Progenitor cell of endocrine pancreas (in vitro differentiated cells): ENCODE data around the gene LRPPRC. TPM values are rescaled to one million over a fixed set of nuclear protein-coding genes. Genes with fewer than 3 reads are reported as not detected.

ENCODE experiments used
- DNase-seq: peaks from one replicate; pipeline ENCODE4 v3.0.0; 2021; ENCODE audit warnings: low spot score; ENCODE audit not compliant: unreplicated experiment
- H3K27ac Mint-ChIP-seq: 2 replicates; pipeline ENCODE4 v1.8.0; 2021; ENCODE audit warnings: mild to moderate bottlenecking, moderate library complexity, mixed read lengths
- H3K27me3 Mint-ChIP-seq: 2 replicates; pipeline ENCODE4 v1.8.0; 2021; ENCODE audit warnings: mixed read lengths
- H3K36me3 Mint-ChIP-seq: 2 replicates; pipeline ENCODE4 v1.8.0; 2022; ENCODE audit warnings: mixed read lengths; ENCODE audit not compliant: insufficient read depth
- H3K4me1 Mint-ChIP-seq: 2 replicates; pipeline ENCODE4 v1.8.0; 2021; ENCODE audit warnings: low read depth, mixed read lengths
- H3K4me3 Mint-ChIP-seq: 2 replicates; pipeline ENCODE4 v1.8.0; 2021; ENCODE audit warnings: low read depth, mild to moderate bottlenecking, moderate library complexity, mixed read lengths
- H3K9me3 Mint-ChIP-seq: 2 replicates; pipeline ENCODE4 v1.8.0; 2021; ENCODE audit warnings: low read depth, mixed read lengths
- CTCF ChIP-seq: fragments of 200-600 bp; sonication (generic); IDR thresholded peaks from one replicate; pipeline ENCODE4 v1.5.0; 2021; ENCODE audit warnings: antibody characterized with exemption, mild to moderate bottlenecking; ENCODE audit not compliant: unreplicated experiment
- total RNA-seq: library from RNA; stranded (reverse); gene quantifications from 2 replicates; pipeline ENCODE4 v1.2.1, GENCODE V29; 2021

LRPPRC gene
- total RNA-seq, 1 donor from 2014 or later: 105 TPM

GRCh38 chr2:44010266-44010665, 14.5 kb upstream of the LRPPRC start:
- Mint-ChIP-seq H3K36me3 (no peaks in the 10 kb centered on the region), H3K9me3 (no peaks in the 10 kb centered on the region), H3K4me1 (no peaks in the 10 kb centered on the region), H3K27ac (no peak overlapping the region), H3K27me3 (peaks cover 15% of the 10 kb centered on the region), H3K4me3 (no peak overlapping the region)
- no peak for DNase-seq
- TF ChIP-seq CTCF: no peak

GRCh38 chr2:44009136-44009735, 13.4 kb upstream of the LRPPRC start:
- H3K4me3 Mint-ChIP-seq: no peak overlapping the region
- H3K27ac Mint-ChIP-seq: no peak overlapping the region
- no peak for DNase-seq
- peak; percentile 18 for TF ChIP-seq CTCF
- no peaks in the 10 kb centered on the region for H3K36me3 Mint-ChIP-seq
- H3K27me3 Mint-ChIP-seq: peaks cover 11% of the 10 kb centered on the region
- no peaks in the 10 kb centered on the region for H3K9me3 Mint-ChIP-seq
- no peaks in the 10 kb centered on the region for H3K4me1 Mint-ChIP-seq

- DNase-seq: no peak
- Mint-ChIP-seq H3K4me1 (peaks cover 6% of the 10 kb centered on the region), H3K9me3 (no peaks in the 10 kb centered on the region), H3K36me3 (no peaks in the 10 kb centered on the region), H3K27me3 (peaks cover 2% of the 10 kb centered on the region), H3K4me3 (no peak overlapping the region), H3K27ac (no peak overlapping the region)
- no peak for TF ChIP-seq CTCF
Observed at GRCh38 chr2:44005846-44006245, 10.1 kb upstream of the LRPPRC start.

- H3K36me3 Mint-ChIP-seq: no peaks in the 10 kb centered on the region
- TF ChIP-seq CTCF: no peak
- no peak overlapping the region for H3K27ac Mint-ChIP-seq
Observed at GRCh38 chr2:44004735-44005602, 9.2 kb upstream of the LRPPRC start.

GRCh38 chr2:44001716-44002115, 5.9 kb upstream of the LRPPRC start:
- no peaks in the 10 kb centered on the region for H3K9me3 Mint-ChIP-seq
- no peak overlapping the region for H3K4me3 Mint-ChIP-seq
- DNase-seq: no peak
- H3K4me1 Mint-ChIP-seq: peaks cover 6% of the 10 kb centered on the region
- H3K27ac Mint-ChIP-seq: no peak overlapping the region
- no peak for TF ChIP-seq CTCF
- H3K27me3 Mint-ChIP-seq: no peaks in the 10 kb centered on the region
- no peaks in the 10 kb centered on the region for H3K36me3 Mint-ChIP-seq

More at GRCh38 chr2:44004735-44005602, 9.2 kb upstream of the LRPPRC start:
- DNase-seq: no peak
- Mint-ChIP-seq H3K9me3 (no peaks in the 10 kb centered on the region), H3K4me3 (no peak overlapping the region), H3K27me3 (no peaks in the 10 kb centered on the region), H3K4me1 (peaks cover 6% of the 10 kb centered on the region)
